ENCODE measurements around the gene TRAPPC12.

- no peak for TF ChIP-seq EP300 (IDR thresholded peaks at IDR 0.05; ENCODE audit: low read depth)
- TF ChIP-seq CTCF (IDR thresholded peaks at IDR 0.05) = no peak
- TF ChIP-seq POLR2A (IDR thresholded peaks at IDR 0.05) = no peak
These were observed 102.9 kb downstream of the TRAPPC12 start for GRCh38 chr2:3482363-3482821.

All from transverse colon (tissue), 3 donors.